HG02763 (cell line): ENCODE data around the gene MGLL.

Source experiments
- ATAC-seq: cut with Tn5 transposase; IDR thresholded peaks from one replicate; pipeline ENCODE4 v1.9.1; 2021; ENCODE audit warnings: mild to moderate bottlenecking, moderate library complexity; ENCODE audit not compliant: unreplicated experiment

MGLL gene

GRCh38 chr3:127822041-127822681, at the start of gene MGLL:
Gene MGLL, minus strand, starts transcription at chr3:127822515. Its CDS starts 197 bp downstream, at chr3:127822318.
- no peak for ATAC-seq

GRCh38 chr3:127870156-127870555, 47.8 kb upstream of the MGLL start:
- ATAC-seq: no peak

- no peak for ATAC-seq
Measured at GRCh38 chr3:127867986-127868385, 45.7 kb upstream of the MGLL start.

GRCh38 chr3:127867412-127867811, 45.1 kb upstream of the MGLL start:
- no peak for ATAC-seq

- no peak for ATAC-seq
Measured at GRCh38 chr3:127865941-127866340, 43.6 kb upstream of the MGLL start.

GRCh38 chr3:127860211-127860696, 37.9 kb upstream of the MGLL start:
- no peak for ATAC-seq

DNA sequence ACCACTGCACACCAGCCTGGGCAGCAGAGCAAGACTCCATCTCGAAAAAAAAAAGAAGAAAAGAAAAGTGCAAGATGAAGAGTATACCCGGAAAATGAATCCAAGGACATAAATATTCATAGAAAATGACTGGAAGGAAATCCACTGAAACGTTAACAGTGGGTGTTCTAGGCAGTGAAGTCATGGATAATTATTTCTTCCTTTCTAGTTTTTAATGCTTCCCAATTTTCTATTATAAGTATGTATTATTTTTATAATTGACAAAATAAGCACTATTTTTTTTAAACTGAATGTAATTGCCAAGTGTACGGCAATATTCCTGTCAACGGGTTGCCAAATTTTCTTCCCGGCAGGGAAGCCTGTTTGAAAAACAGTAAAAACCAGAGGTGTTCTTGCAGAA, 37.4 kb upstream of the MGLL start:
- ATAC-seq: no peak

- ATAC-seq: no peak
Measured at GRCh38 chr3:127858937-127859336, 36.6 kb upstream of the MGLL start.

DNA sequence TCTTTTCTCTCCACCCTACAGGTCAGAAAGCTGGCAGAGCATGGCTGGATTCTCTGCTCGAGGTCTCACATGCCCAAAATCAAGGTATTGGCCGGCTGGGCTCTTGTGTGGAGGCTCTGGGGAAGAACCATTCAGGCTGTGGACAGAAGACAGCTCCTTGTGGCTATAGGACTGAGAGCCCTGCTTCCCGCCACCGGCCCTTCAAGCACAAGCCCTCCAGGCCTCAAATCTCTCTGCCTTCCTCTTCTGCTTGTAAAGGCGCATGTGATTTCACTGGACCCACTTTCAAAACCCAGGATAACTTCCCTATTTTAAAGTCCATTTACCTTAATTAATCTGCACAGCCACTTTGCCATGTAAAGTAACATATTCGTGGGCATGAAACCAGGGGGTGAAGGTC, 36.2 kb upstream of the MGLL start:
- ATAC-seq: no peak

DNA sequence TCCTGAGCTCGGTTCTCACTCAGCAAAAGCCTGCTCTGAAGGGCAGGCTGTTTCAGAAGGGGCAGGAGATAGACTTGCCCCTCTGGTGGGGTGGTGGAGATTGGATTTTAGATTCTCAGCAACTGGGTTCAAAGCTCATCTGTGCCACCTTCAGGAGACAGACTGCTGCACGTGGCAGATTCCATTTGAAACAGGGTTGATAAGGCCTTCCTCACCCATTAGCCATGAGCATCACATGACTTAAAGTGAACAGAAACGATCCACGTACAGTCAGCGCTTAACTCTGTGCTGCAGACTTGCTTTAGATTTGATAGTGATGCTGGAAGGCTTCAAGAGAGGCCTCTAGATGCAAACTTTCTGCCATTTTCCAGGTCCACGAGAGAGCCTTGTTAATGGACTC, 35.0 kb upstream of the MGLL start:
- no peak for ATAC-seq

GRCh38 chr3:127856801-127857200, 34.5 kb upstream of the MGLL start:
- no peak for ATAC-seq

- no peak for ATAC-seq
Measured at GRCh38 chr3:127855246-127855645, 32.9 kb upstream of the MGLL start.

- no peak for ATAC-seq
Measured at GRCh38 chr3:127853681-127854080, 31.4 kb upstream of the MGLL start.

DNA sequence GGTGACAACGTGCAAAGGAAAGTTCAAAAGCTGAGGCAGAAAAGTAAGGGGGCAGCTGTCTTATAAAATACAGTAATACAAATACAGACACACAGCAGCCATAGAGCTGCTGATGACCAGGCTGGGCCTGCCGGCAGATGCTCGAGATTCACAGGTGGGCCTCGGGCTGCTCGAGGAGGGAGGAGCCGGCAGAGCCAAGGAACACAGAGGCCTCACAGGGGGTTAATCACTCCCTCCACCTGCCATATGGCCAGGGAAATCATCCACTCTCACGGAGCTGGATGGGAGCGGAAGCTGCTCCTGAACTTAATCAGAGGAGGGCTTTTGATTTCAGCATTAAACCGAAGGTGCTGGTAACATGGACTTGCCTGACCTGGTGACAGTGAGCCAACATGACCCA, 29.6 kb upstream of the MGLL start:
- no peak for ATAC-seq

- no peak for ATAC-seq
Measured at GRCh38 chr3:127849368-127849767, 27.1 kb upstream of the MGLL start.

DNA sequence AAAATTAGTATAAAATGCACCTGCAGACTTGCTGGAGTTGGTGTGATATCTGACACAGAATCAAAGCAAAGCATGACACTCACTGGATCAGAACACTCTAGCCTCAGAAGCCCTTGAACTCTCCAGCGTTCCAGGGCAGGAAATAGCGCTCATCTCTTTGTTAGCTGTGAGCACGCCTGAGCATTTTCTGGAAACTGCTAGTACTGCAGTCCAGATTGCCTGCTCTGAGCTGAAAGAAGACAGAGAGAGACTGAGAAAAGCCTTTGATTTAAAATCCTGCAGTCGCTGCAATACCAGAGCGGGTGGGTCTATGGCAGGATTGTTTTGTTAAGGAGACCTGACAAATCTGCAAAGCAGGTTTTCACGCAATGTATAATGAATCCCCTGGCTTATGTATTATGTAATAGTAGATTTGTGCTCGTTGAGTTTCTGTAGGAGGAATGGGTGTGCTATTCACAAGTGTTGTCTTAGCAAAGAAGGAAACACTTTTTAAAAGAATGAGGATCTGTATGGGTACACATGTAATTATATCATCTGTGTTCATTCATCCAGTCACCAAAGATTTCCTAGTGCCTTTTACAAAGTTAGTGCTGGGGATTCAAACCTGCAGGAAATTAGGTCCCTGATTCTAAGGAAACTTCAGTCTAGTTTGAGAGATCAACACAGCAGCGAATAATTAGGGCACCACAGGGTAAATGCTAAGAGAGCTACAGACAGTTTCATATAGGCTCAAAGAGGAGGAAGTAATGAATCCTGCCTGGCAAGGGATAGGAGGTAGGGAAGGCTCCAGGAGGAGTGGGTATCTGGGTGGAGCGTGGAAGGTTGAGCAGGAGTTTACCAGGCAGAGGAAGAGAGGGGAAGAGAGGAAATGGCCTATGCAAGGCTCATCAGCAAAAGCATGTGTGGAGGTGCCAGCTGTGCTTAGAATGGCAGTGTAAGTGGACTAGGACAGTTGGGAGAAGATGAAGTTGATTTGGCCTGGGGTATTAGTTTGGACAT, 26.1 kb upstream of the MGLL start:
- no peak for ATAC-seq

GRCh38 chr3:127847236-127847720, 25.0 kb upstream of the MGLL start:
- no peak for ATAC-seq

- no peak for ATAC-seq
Measured at GRCh38 chr3:127846576-127846975, 24.3 kb upstream of the MGLL start.

DNA sequence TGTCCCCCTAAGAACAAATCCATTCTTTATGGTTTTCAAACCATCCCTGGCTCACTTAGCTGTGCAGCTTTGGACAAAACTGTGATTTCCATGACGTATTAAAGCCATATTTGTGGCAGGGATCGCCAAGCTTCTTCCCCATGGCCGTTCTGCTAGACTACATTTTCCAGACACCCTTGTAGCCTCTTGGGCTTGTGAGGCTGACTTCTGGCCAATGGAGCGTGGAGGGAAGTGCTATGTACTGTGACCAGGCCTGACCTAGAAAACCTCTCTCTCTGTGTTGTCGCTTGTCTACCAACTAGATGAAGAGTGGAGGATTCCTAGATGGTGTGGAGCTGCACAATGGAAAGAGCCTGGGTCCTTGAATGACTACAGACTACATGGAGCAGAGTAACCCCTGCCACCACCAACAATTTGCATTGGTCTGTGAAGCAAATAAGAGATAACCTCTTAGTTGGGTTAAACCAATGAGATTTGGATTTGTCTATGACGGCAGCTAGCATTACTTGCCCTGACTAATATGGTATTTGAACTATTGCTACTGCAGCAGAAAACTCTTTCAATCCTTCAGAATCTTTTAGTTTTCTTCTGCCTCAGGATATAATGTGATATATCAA, 22.1 kb upstream of the MGLL start:
- ATAC-seq: no peak

- no peak for ATAC-seq
Measured at GRCh38 chr3:127840671-127841070, 18.4 kb upstream of the MGLL start.

GRCh38 chr3:127839099-127839498, 16.8 kb upstream of the MGLL start:
- no peak for ATAC-seq
